Measurements from ENCODE around the gene HOXB7. TPM values are rescaled to one million over a fixed set of nuclear protein-coding genes. Genes with fewer than 3 reads are reported as not detected.

Gene HOXB7
- total RNA-seq, 1 donor from 2014 or later, result 8.5 TPM

DNA sequence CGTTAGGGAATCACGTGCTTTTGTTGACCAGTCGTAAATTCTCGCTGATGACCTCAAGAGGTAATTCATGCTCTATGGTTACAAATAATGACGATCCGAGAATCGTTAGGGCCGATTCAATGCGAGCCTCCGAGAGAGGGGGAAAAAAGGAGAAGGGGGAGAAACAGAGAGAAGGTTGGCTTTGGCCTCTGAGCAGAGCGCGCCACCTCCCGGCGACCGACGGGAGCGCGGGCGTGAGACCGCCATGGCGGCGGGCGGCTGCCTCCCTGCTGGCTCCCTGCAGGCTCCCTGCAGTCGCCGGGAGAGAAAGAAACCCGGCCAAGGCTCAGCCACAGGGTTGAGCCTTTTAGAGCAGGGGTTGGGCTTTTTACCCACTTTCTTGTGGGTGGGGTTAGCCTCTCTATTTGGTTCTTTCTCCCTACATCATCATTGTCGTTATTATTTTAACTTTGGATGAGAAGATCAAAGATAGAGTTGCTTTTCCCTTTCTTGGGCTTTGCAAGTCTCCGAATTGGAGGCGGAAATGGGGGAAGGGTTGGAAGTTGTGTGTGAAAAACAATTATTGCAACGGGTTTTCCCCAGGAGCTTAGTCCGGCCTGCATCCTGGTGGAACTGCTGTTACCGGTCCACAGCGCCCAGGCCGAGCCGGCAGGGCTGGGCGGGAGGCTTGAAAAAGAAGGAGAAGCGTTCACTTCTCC is 16.8 kb downstream of the HOXB7 start:
- TF ChIP-seq, protein P1, sequence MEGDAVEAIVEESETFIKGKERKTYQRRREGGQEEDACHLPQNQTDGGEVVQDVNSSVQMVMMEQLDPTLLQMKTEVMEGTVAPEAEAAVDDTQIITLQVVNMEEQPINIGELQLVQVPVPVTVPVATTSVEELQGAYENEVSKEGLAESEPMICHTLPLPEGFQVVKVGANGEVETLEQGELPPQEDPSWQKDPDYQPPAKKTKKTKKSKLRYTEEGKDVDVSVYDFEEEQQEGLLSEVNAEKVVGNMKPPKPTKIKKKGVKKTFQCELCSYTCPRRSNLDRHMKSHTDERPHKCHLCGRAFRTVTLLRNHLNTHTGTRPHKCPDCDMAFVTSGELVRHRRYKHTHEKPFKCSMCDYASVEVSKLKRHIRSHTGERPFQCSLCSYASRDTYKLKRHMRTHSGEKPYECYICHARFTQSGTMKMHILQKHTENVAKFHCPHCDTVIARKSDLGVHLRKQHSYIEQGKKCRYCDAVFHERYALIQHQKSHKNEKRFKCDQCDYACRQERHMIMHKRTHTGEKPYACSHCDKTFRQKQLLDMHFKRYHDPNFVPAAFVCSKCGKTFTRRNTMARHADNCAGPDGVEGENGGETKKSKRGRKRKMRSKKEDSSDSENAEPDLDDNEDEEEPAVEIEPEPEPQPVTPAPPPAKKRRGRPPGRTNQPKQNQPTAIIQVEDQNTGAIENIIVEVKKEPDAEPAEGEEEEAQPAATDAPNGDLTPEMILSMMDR (conservative IDR thresholded peaks at IDR 0.05), result peak; percentile 92
- peaks cover 16% of the 10 kb centered on the region for H3K4me1 Mint-ChIP-seq
- DNase-seq (ENCODE audit: low read depth, low spot score), result peak; percentile 88
- H3K4me3 Mint-ChIP-seq, result peak overlapping the region; percentile 81
- H3K27me3 Mint-ChIP-seq (ENCODE audit: low read depth), result peaks cover 100% of the 10 kb centered on the region
- peaks cover 20% of the 10 kb centered on the region for H3K36me3 Mint-ChIP-seq (ENCODE audit: low read depth)
- H3K27ac Mint-ChIP-seq (ENCODE audit: unreplicated experiment), result no peak overlapping the region
- no peaks in the 10 kb centered on the region for H3K9me3 Mint-ChIP-seq

DNA sequence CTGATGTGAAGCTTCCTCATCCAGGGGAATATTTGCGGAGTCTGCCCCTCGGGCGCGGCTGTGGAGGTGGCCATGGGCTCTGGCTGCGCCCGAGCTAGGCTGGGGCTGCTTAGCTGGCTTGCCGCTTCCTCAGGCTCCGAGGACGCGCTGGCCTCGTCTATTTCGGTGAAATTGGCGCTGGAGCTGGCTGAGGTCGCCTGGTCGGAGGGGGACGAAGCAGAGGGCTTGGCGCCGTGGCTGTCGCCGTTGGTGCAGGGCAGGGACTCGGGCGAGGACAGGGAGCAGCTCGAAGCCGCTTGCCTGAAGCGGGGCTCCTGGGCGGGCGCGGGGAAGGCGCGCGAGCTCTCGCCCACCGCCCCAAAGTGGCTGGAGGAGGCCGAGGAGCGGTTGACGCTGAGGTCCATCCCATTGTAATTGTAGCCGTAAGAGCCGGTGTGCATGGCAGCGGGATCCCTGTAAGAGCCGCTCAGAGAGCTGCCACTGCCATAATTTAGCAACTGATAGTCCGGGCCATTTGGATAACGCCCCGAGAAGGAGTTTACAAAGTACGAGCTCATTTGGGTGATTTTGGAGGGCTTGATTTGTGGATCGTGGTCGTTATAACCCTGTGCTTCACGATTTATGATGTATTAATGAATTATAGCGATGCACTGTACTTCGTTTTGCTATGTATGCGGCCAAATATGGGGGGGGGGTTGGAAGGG is 17.5 kb downstream of the HOXB7 start, which contains the start of gene HOXB5:
Gene HOXB5, minus strand, starts transcription at position 654 of the 704 bp plus-strand sequence. Its CDS starts 97 bp downstream, at position 557.
- Mint-ChIP-seq H3K4me3 (peak within 1 kb of the TSS; percentile 81), H3K9me3 (no peaks in the 10 kb centered on the region), H3K36me3 (ENCODE audit: low read depth) (peaks cover 20% of the 10 kb centered on the region), H3K4me1 (peaks cover 16% of the 10 kb centered on the region), H3K27ac (ENCODE audit: unreplicated experiment) (no peak within 1 kb of the TSS), H3K27me3 (ENCODE audit: low read depth) (peaks cover 100% of the 10 kb centered on the region)
- TF ChIP-seq, protein P1 (conservative IDR thresholded peaks at IDR 0.05), result no peak
- DNase-seq (ENCODE audit: low read depth, low spot score), result no peak

DNA sequence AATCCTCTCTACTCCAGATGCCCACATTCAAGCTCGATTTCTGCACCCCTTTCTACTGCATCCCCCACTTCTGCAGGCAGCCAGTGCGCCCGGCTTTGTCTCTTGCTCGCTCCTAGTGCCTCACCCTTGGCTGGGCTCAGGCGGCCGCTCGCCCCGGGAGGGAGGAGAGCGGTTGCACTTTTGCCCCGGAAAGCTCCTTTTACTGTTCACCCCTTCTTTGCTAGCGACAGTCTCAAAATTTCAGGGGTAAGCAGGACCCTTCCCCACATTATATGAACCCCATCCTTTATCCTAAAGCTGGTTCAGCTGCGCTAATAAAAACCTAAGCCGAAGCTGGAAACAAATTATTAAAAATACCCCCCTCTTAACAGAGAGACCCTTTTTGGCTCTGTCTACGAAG is 18.2 kb downstream of the HOXB7 start:
- peaks cover 18% of the 10 kb centered on the region for H3K36me3 Mint-ChIP-seq (ENCODE audit: low read depth)
- TF ChIP-seq, protein P1 (conservative IDR thresholded peaks at IDR 0.05), result no peak
- peak overlapping the region; percentile 81 for H3K4me3 Mint-ChIP-seq
- no peaks in the 10 kb centered on the region for H3K9me3 Mint-ChIP-seq
- H3K27ac Mint-ChIP-seq (ENCODE audit: unreplicated experiment), result no peak overlapping the region
- no peak for DNase-seq (ENCODE audit: low read depth, low spot score)
- peaks cover 16% of the 10 kb centered on the region for H3K4me1 Mint-ChIP-seq
- peaks cover 100% of the 10 kb centered on the region for H3K27me3 Mint-ChIP-seq (ENCODE audit: low read depth)

DNA sequence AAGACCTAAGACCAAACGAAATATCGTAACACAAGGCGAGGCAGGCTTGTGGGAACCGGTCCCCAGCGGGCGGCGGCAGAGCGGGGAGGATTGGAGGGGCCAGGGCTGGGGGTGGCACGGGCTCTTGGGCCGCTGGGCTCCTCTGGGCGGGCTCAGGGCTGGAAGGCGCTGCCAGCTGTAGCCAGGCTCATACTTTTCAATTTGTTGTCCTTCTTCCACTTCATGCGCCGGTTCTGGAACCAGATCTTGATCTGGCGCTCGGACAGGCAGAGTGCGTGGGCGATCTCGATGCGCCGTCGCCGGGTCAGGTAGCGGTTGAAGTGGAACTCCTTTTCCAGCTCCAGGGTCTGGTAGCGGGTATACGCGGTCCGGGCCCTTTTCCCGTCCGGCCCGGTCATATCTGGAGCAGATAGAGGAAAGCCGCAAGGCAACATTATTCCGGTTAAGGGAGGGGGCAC is 18.7 kb downstream of the HOXB7 start:
- no peak for DNase-seq (ENCODE audit: low read depth, low spot score)
- Mint-ChIP-seq H3K9me3 (no peaks in the 10 kb centered on the region), H3K4me3 (peak overlapping the region; percentile 92), H3K4me1 (peaks cover 16% of the 10 kb centered on the region), H3K36me3 (ENCODE audit: low read depth) (peaks cover 20% of the 10 kb centered on the region), H3K27me3 (ENCODE audit: low read depth) (peaks cover 100% of the 10 kb centered on the region), H3K27ac (ENCODE audit: unreplicated experiment) (no peak overlapping the region)
- TF ChIP-seq, protein P1 (conservative IDR thresholded peaks at IDR 0.05), result no peak

DNA sequence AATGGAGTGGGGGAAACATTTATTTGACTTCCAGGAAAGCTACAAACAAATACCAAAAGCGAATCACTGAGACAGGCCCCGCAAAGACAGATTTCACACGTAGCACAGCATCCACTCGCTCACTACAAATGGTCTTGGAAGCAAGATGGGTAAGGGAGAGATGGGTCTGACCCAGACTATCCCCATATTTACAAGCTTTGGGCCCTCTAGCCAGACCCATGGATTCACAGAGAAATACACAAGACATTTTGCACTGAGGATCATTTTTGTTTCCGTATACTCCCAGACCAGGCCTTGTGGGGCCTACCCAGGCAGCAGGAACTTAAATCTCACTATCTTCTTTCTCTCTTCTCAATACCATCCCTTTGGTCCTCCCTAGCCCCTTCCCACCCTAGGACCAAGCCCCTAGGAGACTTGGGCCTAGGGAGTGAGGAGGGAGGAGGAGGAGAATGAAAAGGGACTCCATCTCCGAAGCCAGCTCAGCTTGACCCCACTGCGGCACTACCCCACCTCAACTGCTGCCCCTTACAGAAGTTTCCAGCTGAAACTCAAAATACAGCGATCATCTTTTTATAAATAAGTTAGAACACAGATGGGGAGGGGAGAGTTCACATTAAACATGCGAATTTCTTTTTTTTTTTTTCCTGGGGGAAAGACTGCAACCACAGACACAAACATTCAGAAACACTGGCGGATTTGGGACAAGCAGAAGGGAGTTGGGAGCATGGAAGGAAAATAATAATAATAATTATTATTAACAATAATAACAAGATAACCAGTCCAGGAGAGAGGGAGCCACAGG is 19.4 kb downstream of the HOXB7 start:
- peaks cover 17% of the 10 kb centered on the region for H3K4me1 Mint-ChIP-seq
- no peak for DNase-seq (ENCODE audit: low read depth, low spot score)
- no peak overlapping the region for H3K27ac Mint-ChIP-seq (ENCODE audit: unreplicated experiment)
- peak overlapping the region; percentile 92 for H3K4me3 Mint-ChIP-seq
- TF ChIP-seq, protein P1 (conservative IDR thresholded peaks at IDR 0.05), result no peak
- H3K36me3 Mint-ChIP-seq (ENCODE audit: low read depth), result peaks cover 20% of the 10 kb centered on the region
- H3K27me3 Mint-ChIP-seq (ENCODE audit: low read depth), result peaks cover 100% of the 10 kb centered on the region
- H3K9me3 Mint-ChIP-seq, result no peaks in the 10 kb centered on the region

All from neural crest cell (in vitro differentiated cells).